GM21825 (cell line): Measurements from ENCODE around the gene CLINT1.
"Not testable (repeated sequence)": the region's sequence is repeated elsewhere in the genome, so short reads cannot be mapped to it uniquely, and the experiment has no call there.

Source experiments
- ATAC-seq: cut with Tn5 transposase; IDR thresholded peaks from one replicate; pipeline ENCODE4 v1.9.1; 2021; ENCODE audit warnings: mild to moderate bottlenecking, moderate library complexity; ENCODE audit not compliant: unreplicated experiment

The CLINT1 gene

GRCh38 chr5:157864067-157864466 lies 5.1 kb upstream of the CLINT1 start:
- no peak for ATAC-seq

GRCh38 chr5:157862183-157862851 lies 3.4 kb upstream of the CLINT1 start:
- ATAC-seq, result no peak

GRCh38 chr5:157860898-157861890 lies 2.2 kb upstream of the CLINT1 start:
- peak; percentile 74 for ATAC-seq

- ATAC-seq, result no peak
These were observed 256 bp upstream of the CLINT1 start for GRCh38 chr5:157859227-157859575.

GRCh38 chr5:157857816-157858526 lies 974 bp downstream of the CLINT1 start:
- ATAC-seq, result no peak

GRCh38 chr5:157855404-157855994 lies 3.4 kb downstream of the CLINT1 start:
- no peak for ATAC-seq

GRCh38 chr5:157853365-157853764 lies 5.6 kb downstream of the CLINT1 start:
- not testable (repeated sequence) for ATAC-seq

GRCh38 chr5:157845914-157846598 lies 12.9 kb downstream of the CLINT1 start:
- no peak for ATAC-seq

GRCh38 chr5:157842787-157843186 lies 16.2 kb downstream of the CLINT1 start:
- no peak for ATAC-seq

- no peak for ATAC-seq
These were observed 16.8 kb downstream of the CLINT1 start for GRCh38 chr5:157842185-157842584.

GRCh38 chr5:157839157-157839795 lies 19.7 kb downstream of the CLINT1 start:
- ATAC-seq, result no peak

GRCh38 chr5:157836121-157836753 lies 22.7 kb downstream of the CLINT1 start:
- ATAC-seq, result no peak

GRCh38 chr5:157835041-157835440 lies 23.9 kb downstream of the CLINT1 start:
- no peak for ATAC-seq

GRCh38 chr5:157828944-157829639 lies 29.9 kb downstream of the CLINT1 start:
- no peak for ATAC-seq

GRCh38 chr5:157828105-157828943 lies 30.6 kb downstream of the CLINT1 start:
- no peak for ATAC-seq

GRCh38 chr5:157827423-157827822 lies 31.5 kb downstream of the CLINT1 start:
- no peak for ATAC-seq

- ATAC-seq, result no peak
These were observed 35.3 kb downstream of the CLINT1 start for GRCh38 chr5:157823655-157824054.
